Activated CD8-positive, alpha-beta memory T cell treated with anti-CD3 and anti-CD28 coated beads, Interleukin-2, amount 10 ng/mL, durations not matched to agents 7 days and 5 days (primary cell): ENCODE data around the gene C1QTNF12. TPM values are rescaled to one million over a fixed set of nuclear protein-coding genes. Genes with fewer than 3 reads are reported as not detected.

Experiments
- microRNA-seq: library from miRNA; unstranded; fragments of <30 nt; microRNA quantifications from one replicate; pipeline ENCODE4 v1.2.0, GENCODE V29; 2022
- total RNA-seq, 2 experiments: library from RNA; stranded (reverse); gene quantifications; one replicate each; pipeline ENCODE4 v1.2.3, GENCODE V29; 2021

The C1QTNF12 gene
- total RNA-seq, 2 experiments from 2014 or later, result 2.0 to 2.6 TPM

Small RNA genes lying within 50 kb of the gene (microRNA-seq; reads per million reads assigned to microRNA genes)
- not detected for gene MIR6726

Other genes with a start within 250 kb of the C1QTNF12 start
- gene HES4, start 246.6 kb downstream of the C1QTNF12 start, total RNA-seq, result 1 to 10 TPM in 1 of 2 experiments, under 1 TPM in 1; 0.61 to 1.6 TPM
- gene ISG15, start 233.2 kb downstream of the C1QTNF12 start, total RNA-seq, result 100 to 1,000 TPM; 432 to 986 TPM
- 10 to 100 TPM; 29.3 to 32.8 TPM for gene AGRN, start 226.6 kb downstream of the C1QTNF12 start, total RNA-seq
- not detected for gene RNF223, start 172.4 kb downstream of the C1QTNF12 start, total RNA-seq
- 10 to 100 TPM; 22.9 to 23.6 TPM for gene C1orf159, start 130.6 kb downstream of the C1QTNF12 start, total RNA-seq
- gene TTLL10, start 72.8 kb downstream of the C1QTNF12 start, total RNA-seq, result not detected
- gene TNFRSF18, start 40.1 kb downstream of the C1QTNF12 start, total RNA-seq, result 100 to 1,000 TPM in 1 of 2 experiments, 10 to 100 TPM in 1; 28.1 to 156 TPM
- 10 to 100 TPM in 1 of 2 experiments, 1 to 10 TPM in 1; 8.1 to 72.4 TPM for gene TNFRSF4, start 32.6 kb downstream of the C1QTNF12 start, total RNA-seq
- gene SDF4, start 14.7 kb downstream of the C1QTNF12 start, total RNA-seq, result 100 to 1,000 TPM; 109 to 144 TPM
- 10 to 100 TPM; 17.6 to 25.5 TPM for gene B3GALT6, start 14.5 kb downstream of the C1QTNF12 start, total RNA-seq
- gene UBE2J2, start 27.1 kb upstream of the C1QTNF12 start, total RNA-seq, result 10 to 100 TPM; 71.3 to 83.3 TPM
- gene SCNN1D, start 33.7 kb upstream of the C1QTNF12 start, total RNA-seq, result 1 to 10 TPM; 4.7 to 5.0 TPM
- 10 to 100 TPM; 71.7 to 99.9 TPM for gene ACAP3, start 61.2 kb upstream of the C1QTNF12 start, total RNA-seq
- 10 to 100 TPM; 26.3 to 27.2 TPM for gene PUSL1, start 61.9 kb upstream of the C1QTNF12 start, total RNA-seq
- gene INTS11, start 77.9 kb upstream of the C1QTNF12 start, total RNA-seq, result 100 to 1,000 TPM; 126 to 135 TPM
- gene CPTP, start 78.1 kb upstream of the C1QTNF12 start, total RNA-seq, result 10 to 100 TPM; 17.6 to 18.5 TPM
- under 1 TPM; 0.77 to 0.82 TPM for gene TAS1R3, start 84.6 kb upstream of the C1QTNF12 start, total RNA-seq
- 10 to 100 TPM; 35.2 to 42.0 TPM for gene DVL1, start 102.7 kb upstream of the C1QTNF12 start, total RNA-seq
- under 1 TPM in 1 of 2 experiments, not detected in 1; 0.61 TPM for gene MXRA8, start 111.8 kb upstream of the C1QTNF12 start, total RNA-seq
- 100 to 1,000 TPM; 139 to 141 TPM for gene AURKAIP1, start 128.5 kb upstream of the C1QTNF12 start, total RNA-seq
- gene CCNL2, start 152.6 kb upstream of the C1QTNF12 start, total RNA-seq, result 100 to 1,000 TPM; 120 to 124 TPM
- 100 to 1,000 TPM in 1 of 2 experiments, 10 to 100 TPM in 1; 95.2 to 130 TPM for gene MRPL20, start 160.6 kb upstream of the C1QTNF12 start, total RNA-seq
- gene ANKRD65, start 174.6 kb upstream of the C1QTNF12 start, total RNA-seq, result not detected
- under 1 TPM; 0.20 to 0.28 TPM for gene VWA1, start 189.0 kb upstream of the C1QTNF12 start, total RNA-seq
- under 1 TPM; 0.38 to 0.87 TPM for gene ATAD3C, start 203.0 kb upstream of the C1QTNF12 start, total RNA-seq
- 10 to 100 TPM; 46.5 to 63.3 TPM for gene ATAD3B, start 225.0 kb upstream of the C1QTNF12 start, total RNA-seq